Measurements from ENCODE around the gene S100A8.

- TF ChIP-seq CTCF (IDR thresholded peaks at IDR 0.05; ENCODE audit: low read depth, low read length, missing input control) (no peak), TAF1 (conservative IDR thresholded peaks at IDR 0.05) (no peak), MAX (IDR thresholded peaks at IDR 0.05) (no peak)
Measured at GRCh38 chr1:153348511-153349362, 42.1 kb downstream of the S100A8 start, which contains the start of gene PGLYRP4.

Data from liver (tissue), 3 donors.